GM12878 (cell line): ENCODE measurements around the gene PPARA. TPM values are rescaled to one million over a fixed set of nuclear protein-coding genes. Genes with fewer than 3 reads are reported as not detected.

Experiments
- MEF2A ChIP-seq: IDR thresholded peaks from 2 replicates; pipeline ENCODE4 v1.6.1; 2011; ENCODE audit warnings: low read depth, mild to moderate bottlenecking, low read length, moderate library complexity; ENCODE audit not compliant: insufficient read depth
- SMAD1 ChIP-seq: fragments of 450-650 bp; IDR thresholded peaks from 2 replicates; pipeline ENCODE4 v1.6.1; 2018; ENCODE audit warnings: mild to moderate bottlenecking, low read depth; ENCODE audit not compliant: partially characterized antibody
- ZNF24 ChIP-seq: fragments of 450-650 bp; IDR thresholded peaks from 2 replicates; pipeline ENCODE4 v1.6.1; 2017; ENCODE audit warnings: antibody characterized with exemption, mild to moderate bottlenecking
- polyA plus RNA-seq, 11 experiments: library from polyadenylated mRNA; depleted of rRNA in 4 of 11; unstranded in 6 of 11; stranded (reverse) in 5 of 11; fragments of >200 nt; fragmentation: Nextera tagmentation in 4 of 11; fragmentation: Illumina TruSeq in 1 of 11; extraction: Ambion mirVana in 4 of 11; extraction: Trizol in 1 of 11; gene quantifications; 1 replicate in 1 of 11; 2 replicates in 10 of 11; pipeline versions ENCODE4 v1.2.1 to v1.2.3, GENCODE V29; 2011 to 2016; ENCODE audit warnings: inconsistent platforms in 2 of 11, missing spikeins in 2 of 11, low read depth in 1 of 11
- total RNA-seq, 4 experiments: library from RNA; depleted of rRNA in 3 of 4; stranded (reverse); fragments of >200 nt in 3 of 4; fragmentation: Illumina TruSeq in 1 of 4; extraction: Trizol in 1 of 4; gene quantifications; 2 replicates each; pipeline versions ENCODE4 v1.2.1 to v1.2.3, GENCODE V29; 2013 to 2021
- TF ChIP-seq, protein P1 (sequence below): IDR thresholded peaks from 2 replicates; pipeline ENCODE4 v1.6.1; 2012; ENCODE audit warnings: mild to moderate bottlenecking, low read depth, low read length
- TF ChIP-seq, protein P2 (sequence below): fragments of 450-650 bp; IDR thresholded peaks from 2 replicates; pipeline ENCODE4 v1.6.1; 2016; ENCODE audit warnings: mild to moderate bottlenecking, moderate library complexity, borderline replicate concordance

Gene PPARA
- total and polyA plus RNA-seq, 10 of the 15 experiments (the other 5 are each of a cell fraction or from before 2014, with no cell fraction given): 0.72 to 10.4 (median 4.6) TPM

DNA sequence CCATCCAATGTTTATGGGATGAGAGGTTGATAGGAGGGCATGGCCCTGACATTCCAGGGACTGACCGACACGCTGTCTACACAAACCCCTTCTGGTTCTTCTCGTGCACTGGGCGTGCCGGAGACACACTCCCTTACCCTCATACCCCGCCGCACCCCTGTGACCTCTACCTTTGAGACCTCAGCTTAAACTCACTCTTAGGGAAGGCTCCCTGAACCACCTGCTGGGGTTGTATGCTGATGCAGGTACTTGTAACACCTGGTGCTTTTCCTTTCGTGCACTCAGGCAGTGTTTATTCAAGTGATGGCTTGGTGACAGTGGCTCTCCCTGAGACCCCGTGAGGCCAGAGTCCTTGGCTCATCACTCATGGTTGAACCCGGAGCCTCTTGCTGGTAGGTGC lies 12.0 kb downstream of the PPARA start (continued):
- TF ChIP-seq, protein P1, sequence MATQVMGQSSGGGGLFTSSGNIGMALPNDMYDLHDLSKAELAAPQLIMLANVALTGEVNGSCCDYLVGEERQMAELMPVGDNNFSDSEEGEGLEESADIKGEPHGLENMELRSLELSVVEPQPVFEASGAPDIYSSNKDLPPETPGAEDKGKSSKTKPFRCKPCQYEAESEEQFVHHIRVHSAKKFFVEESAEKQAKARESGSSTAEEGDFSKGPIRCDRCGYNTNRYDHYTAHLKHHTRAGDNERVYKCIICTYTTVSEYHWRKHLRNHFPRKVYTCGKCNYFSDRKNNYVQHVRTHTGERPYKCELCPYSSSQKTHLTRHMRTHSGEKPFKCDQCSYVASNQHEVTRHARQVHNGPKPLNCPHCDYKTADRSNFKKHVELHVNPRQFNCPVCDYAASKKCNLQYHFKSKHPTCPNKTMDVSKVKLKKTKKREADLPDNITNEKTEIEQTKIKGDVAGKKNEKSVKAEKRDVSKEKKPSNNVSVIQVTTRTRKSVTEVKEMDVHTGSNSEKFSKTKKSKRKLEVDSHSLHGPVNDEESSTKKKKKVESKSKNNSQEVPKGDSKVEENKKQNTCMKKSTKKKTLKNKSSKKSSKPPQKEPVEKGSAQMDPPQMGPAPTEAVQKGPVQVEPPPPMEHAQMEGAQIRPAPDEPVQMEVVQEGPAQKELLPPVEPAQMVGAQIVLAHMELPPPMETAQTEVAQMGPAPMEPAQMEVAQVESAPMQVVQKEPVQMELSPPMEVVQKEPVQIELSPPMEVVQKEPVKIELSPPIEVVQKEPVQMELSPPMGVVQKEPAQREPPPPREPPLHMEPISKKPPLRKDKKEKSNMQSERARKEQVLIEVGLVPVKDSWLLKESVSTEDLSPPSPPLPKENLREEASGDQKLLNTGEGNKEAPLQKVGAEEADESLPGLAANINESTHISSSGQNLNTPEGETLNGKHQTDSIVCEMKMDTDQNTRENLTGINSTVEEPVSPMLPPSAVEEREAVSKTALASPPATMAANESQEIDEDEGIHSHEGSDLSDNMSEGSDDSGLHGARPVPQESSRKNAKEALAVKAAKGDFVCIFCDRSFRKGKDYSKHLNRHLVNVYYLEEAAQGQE: no peak
- no peak for TF ChIP-seq MEF2A
- no peak for TF ChIP-seq ZNF24
- no peak for TF ChIP-seq SMAD1
- TF ChIP-seq, protein P2, sequence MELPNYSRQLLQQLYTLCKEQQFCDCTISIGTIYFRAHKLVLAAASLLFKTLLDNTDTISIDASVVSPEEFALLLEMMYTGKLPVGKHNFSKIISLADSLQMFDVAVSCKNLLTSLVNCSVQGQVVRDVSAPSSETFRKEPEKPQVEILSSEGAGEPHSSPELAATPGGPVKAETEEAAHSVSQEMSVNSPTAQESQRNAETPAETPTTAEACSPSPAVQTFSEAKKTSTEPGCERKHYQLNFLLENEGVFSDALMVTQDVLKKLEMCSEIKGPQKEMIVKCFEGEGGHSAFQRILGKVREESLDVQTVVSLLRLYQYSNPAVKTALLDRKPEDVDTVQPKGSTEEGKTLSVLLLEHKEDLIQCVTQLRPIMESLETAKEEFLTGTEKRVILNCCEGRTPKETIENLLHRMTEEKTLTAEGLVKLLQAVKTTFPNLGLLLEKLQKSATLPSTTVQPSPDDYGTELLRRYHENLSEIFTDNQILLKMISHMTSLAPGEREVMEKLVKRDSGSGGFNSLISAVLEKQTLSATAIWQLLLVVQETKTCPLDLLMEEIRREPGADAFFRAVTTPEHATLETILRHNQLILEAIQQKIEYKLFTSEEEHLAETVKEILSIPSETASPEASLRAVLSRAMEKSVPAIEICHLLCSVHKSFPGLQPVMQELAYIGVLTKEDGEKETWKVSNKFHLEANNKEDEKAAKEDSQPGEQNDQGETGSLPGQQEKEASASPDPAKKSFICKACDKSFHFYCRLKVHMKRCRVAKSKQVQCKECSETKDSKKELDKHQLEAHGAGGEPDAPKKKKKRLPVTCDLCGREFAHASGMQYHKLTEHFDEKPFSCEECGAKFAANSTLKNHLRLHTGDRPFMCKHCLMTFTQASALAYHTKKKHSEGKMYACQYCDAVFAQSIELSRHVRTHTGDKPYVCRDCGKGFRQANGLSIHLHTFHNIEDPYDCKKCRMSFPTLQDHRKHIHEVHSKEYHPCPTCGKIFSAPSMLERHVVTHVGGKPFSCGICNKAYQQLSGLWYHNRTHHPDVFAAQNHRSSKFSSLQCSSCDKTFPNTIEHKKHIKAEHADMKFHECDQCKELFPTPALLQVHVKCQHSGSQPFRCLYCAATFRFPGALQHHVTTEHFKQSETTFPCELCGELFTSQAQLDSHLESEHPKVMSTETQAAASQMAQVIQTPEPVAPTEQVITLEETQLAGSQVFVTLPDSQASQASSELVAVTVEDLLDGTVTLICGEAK: no peak
